HG03045 (cell line): Measurements from ENCODE around the gene STARD3.
A peak's percentile ranks its signal among the peaks of the same experiment; 100 is the strongest.
"Not testable (repeated sequence)": the region's sequence is repeated elsewhere in the genome, so short reads cannot be mapped to it uniquely, and the experiment has no call there.

Experiments used
- ATAC-seq: cut with Tn5 transposase; IDR thresholded peaks from one replicate; pipeline ENCODE4 v1.9.1; 2021; ENCODE audit warnings: mild to moderate bottlenecking, moderate library complexity; ENCODE audit not compliant: unreplicated experiment

The STARD3 gene

GRCh38 chr17:39636927-39637736 is at the start of gene STARD3:
Gene STARD3, plus strand, starts transcription at chr17:39637144. Its CDS starts 16,388 bp downstream, at chr17:39653532.
- ATAC-seq: peak; percentile 88

DNA sequence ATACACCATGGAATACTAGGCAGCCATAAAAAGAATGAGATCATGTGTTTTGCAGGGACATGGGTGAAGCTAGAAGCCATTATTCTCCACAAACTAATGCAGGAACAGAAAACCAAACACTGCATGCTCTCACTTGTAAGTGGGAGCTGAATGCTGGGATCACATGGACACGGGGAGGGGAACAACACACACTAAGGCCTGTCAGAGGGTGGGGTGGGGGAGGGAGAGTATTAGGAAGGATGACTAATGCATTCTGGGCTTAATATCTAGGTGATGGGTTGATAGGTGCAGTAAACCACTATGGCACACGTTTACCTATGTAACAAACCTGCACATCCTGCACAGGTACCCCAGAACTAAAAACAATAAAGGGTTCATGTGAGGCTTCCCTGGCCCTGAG is 46.8 kb upstream of the STARD3 start:
- not testable (repeated sequence) for ATAC-seq

GRCh38 chr17:39591958-39592954 is 44.7 kb upstream of the STARD3 start:
- no peak for ATAC-seq

- ATAC-seq: no peak
These were observed 43.6 kb upstream of the STARD3 start for GRCh38 chr17:39593371-39593770.

DNA sequence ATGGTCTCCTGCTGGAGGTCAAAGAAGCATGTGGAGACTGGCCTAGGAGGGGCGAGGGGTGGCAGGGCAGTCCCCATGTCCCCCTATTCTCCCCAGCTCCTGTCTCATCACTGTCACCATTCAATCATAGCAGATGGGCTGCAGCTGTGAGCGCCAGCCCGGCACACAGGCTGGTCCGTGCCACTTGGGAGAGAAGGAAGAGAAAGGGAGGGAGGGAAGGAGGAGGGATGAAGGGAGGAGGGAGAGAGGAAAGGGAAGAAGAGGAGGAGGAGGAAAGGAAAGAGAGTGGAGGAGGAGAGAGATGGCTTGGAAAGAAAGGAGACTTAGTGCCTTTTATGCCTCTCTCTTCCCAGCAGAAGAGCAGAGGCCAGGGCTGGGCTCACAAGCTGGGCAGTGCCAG is 41.6 kb upstream of the STARD3 start:
- ATAC-seq: no peak

- ATAC-seq: no peak
These were observed 40.9 kb upstream of the STARD3 start for GRCh38 chr17:39595928-39596510.

- ATAC-seq: no peak
These were observed 40.2 kb upstream of the STARD3 start for GRCh38 chr17:39596543-39597267.

GRCh38 chr17:39597372-39598046 is 39.4 kb upstream of the STARD3 start:
- ATAC-seq: no peak

DNA sequence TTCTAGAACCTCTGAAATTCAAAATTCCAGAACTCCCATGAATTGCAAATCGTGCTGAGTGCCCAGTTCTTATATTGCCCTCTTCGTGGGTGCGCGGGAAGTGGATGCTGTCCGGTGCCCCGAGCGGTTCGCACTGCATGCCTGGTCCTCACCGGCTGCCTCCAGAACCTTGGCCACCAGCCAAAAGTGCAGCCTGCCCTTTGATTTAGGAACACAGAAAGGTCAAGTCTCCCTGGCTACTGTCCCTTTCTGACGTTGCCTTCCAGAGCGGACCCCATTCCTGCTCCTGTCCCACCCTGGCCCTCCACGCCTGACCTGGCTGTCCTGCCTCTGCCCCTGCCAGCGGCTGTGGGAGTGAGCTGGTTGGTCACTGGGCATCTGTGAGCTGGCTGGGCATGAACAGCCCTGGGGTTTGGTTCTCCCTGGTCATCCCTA is 38.9 kb upstream of the STARD3 start:
- no peak for ATAC-seq

- no peak for ATAC-seq
These were observed 38.3 kb upstream of the STARD3 start for GRCh38 chr17:39598630-39599003.

GRCh38 chr17:39599004-39599664 is 37.8 kb upstream of the STARD3 start:
- no peak for ATAC-seq

- no peak for ATAC-seq
These were observed 37.2 kb upstream of the STARD3 start for GRCh38 chr17:39599665-39600231.

DNA sequence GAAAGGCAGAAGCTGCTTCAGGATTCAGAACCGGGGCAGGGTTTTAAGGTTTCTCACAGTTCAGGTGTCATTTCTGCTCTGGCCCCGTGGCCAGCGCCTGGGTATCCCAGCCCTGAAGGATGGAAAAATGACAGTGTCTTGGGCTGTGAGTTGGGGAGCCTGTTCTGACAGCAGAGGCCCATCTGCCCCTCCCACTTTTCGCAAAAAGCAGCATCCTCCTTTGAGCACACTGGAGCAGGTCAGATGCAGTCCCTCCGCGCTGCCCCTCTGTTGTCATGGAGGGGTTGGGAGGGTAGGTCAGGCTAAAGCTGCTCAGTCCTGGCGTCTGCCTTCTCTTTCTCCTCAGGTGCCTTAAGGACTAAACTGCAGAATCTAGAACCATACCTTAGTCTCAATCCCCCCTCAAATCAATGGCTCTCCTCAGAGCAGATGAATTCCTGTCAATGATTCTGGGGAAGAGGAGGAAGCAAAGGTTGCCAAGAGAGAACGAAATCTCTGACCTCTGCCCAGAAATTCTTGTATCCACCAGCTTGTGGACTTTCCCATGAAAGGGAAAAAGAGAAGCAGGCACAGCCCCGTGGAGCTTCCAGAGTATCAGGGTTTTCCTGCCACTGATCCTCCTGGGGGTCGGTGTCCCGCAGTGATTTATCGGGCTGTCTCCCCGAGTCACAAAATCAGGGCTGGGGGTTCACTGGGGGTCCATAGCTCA is 36.5 kb upstream of the STARD3 start:
- no peak for ATAC-seq

DNA sequence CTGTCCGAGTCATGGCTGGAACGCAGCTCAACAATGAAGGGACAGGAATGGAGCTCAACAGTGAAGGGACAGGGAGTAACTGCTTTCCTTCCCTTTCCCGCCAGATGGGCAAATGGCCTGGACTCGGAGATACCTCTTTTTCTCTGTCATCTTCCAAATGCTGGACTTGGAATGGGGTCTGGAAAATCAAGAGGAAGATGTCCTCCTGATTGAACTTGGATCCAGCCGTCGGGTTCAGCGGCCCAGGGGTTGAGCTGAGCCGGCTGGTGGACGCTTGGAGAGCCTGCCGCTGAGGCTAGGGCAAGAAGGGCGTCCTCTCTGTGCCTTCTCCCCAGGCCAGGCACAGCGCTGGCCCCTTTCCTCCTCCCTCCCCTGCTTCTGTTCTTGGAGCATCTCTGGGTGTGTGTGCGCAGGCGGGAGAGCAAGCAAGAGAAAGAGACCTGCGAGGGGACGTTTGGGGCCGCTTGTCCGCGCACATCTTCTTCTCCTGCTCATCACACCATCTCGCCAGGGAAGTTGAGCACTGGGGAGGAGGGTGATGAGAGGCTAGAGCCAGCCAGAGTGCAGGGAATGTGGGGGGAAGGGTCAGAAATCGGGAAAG is 35.8 kb upstream of the STARD3 start:
- ATAC-seq: no peak

DNA sequence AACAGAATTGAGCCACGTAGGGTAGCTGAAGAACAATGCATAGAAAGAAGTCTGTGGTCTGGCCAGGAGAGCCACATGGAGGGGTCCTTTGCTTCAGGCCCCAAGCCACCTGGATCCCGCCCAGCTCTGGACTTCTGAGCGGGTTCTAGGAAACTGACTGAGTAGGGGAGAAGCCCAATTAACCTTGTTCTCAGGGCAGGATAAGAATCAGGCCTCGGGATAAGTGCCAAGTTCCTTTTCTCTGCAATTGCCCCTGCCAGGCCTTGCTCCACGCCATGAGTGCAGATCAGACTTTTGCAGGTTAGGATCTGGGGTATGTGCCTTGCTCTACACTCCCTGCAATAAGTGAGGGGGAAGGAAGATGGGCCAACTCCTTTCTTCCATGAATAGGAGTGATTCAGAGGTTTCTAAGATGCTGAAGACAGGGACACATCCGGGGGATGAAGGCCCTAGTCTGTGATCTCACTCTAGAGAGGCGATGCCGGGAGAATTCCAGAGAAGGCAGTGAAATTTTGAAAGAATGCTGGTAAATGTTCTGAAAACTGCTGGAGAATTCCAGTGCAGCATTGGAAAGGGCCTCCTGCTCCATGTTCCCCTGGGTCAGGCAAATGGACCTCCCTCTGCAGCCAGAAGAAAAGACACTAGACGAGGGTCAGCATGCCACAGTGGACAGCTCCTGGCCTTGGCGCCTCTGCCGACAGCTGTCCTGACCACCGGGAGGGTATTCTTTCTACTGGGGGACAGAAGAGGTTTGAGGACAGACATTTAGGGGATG is 35.0 kb upstream of the STARD3 start:
- no peak for ATAC-seq

- ATAC-seq: no peak
These were observed 34.2 kb upstream of the STARD3 start for GRCh38 chr17:39602533-39603303.
